MM.1S (cell line): ENCODE results near the gene CCT4.
"Not testable (repeated sequence)": the region's sequence is repeated elsewhere in the genome, so short reads cannot be mapped to it uniquely, and the experiment has no call there.

Experiments
- DNase-seq: peaks from one replicate; pipeline ENCODE4 v3.0.0-alpha.2; 2015
- H2AFZ ChIP-seq: fragments of 300-600 bp; sonication (generic); 2 replicates; pipeline ENCODE4 v1.6.0; 2016; ENCODE audit warnings: antibody characterized with exemption, low read length
- H3F3A ChIP-seq: fragments of 300-600 bp; sonication (generic); 2 replicates; pipeline ENCODE4 v1.6.1; 2016; ENCODE audit warnings: mild to moderate bottlenecking, antibody characterized with exemption, low read length, moderate library complexity, mixed read lengths; ENCODE audit not compliant: insufficient read depth
- H3K27ac ChIP-seq: fragments of 300-600 bp; sonication (generic); 2 replicates; pipeline ENCODE4 v1.5.1; 2016; ENCODE audit warnings: mild to moderate bottlenecking, low read length
- H3K27me3 ChIP-seq: fragments of 300-600 bp; sonication (generic); replicated peaks from 2 replicates; pipeline ENCODE4 v1.6.0; 2016; ENCODE audit warnings: low read length; ENCODE audit not compliant: insufficient read depth
- H3K36me3 ChIP-seq: fragments of 300-600 bp; sonication (generic); replicated peaks from 2 replicates; pipeline ENCODE4 v1.6.1; 2016; ENCODE audit warnings: mild to moderate bottlenecking, low read length, mixed read lengths; ENCODE audit not compliant: insufficient read depth
- H3K4me1 ChIP-seq: fragments of 300-600 bp; sonication (generic); 2 replicates; pipeline ENCODE4 v1.6.1; 2016; ENCODE audit warnings: low read length, mixed read lengths
- H3K4me2 ChIP-seq: fragments of 300-600 bp; sonication (generic); 2 replicates; pipeline ENCODE4 v1.6.0; 2016; ENCODE audit warnings: low read depth, low read length
- H3K4me3 ChIP-seq: fragments of 300-600 bp; sonication (generic); 2 replicates; pipeline ENCODE4 v1.5.1; 2016; ENCODE audit warnings: low read length, mixed read lengths
- H3K79me2 ChIP-seq: fragments of 300-600 bp; sonication (generic); 2 replicates; pipeline ENCODE4 v1.6.1; 2016; ENCODE audit warnings: mixed run types, low read length, mixed read lengths
- H3K9ac ChIP-seq: fragments of 300-600 bp; sonication (generic); 2 replicates; pipeline ENCODE4 v1.6.1; 2016; ENCODE audit warnings: low read length, mixed read lengths
- H3K9me2 ChIP-seq: fragments of 300-600 bp; sonication (generic); replicated peaks from 2 replicates; pipeline ENCODE4 v1.6.1; 2016; ENCODE audit warnings: mild to moderate bottlenecking, low read length, mixed read lengths; ENCODE audit not compliant: insufficient read depth
- H3K9me3 ChIP-seq: fragments of 300-600 bp; sonication (generic); replicated peaks from 2 replicates; pipeline ENCODE4 v1.6.1; 2016; ENCODE audit warnings: mild to moderate bottlenecking, low read length, mixed read lengths; ENCODE audit not compliant: insufficient read depth
- H4K20me1 ChIP-seq: fragments of 300-600 bp; sonication (generic); 2 replicates; pipeline ENCODE4 v1.6.1; 2016; ENCODE audit warnings: mild to moderate bottlenecking, low read length, moderate library complexity, mixed read lengths; ENCODE audit not compliant: insufficient read depth
- CTCF ChIP-seq: fragments of 300-600 bp; sonication (generic); IDR thresholded peaks from 2 replicates; pipeline ENCODE4 v1.5.1; 2016; ENCODE audit warnings: antibody characterized with exemption, low read length, mixed read lengths
- EZH2 ChIP-seq: fragments of 300-600 bp; sonication (generic); optimal IDR thresholded peaks from 2 replicates; pipeline ENCODE3; 2017; ENCODE audit warnings: low read depth, mild to moderate bottlenecking, antibody characterized with exemption, low read length, mixed read lengths
- EZH2phosphoT487 ChIP-seq: fragments of 300-600 bp; sonication (generic); IDR thresholded peaks from 2 replicates; pipeline ENCODE4 v1.6.1; 2018; ENCODE audit warnings: antibody characterized with exemption, low read length

CCT4 gene

DNA sequence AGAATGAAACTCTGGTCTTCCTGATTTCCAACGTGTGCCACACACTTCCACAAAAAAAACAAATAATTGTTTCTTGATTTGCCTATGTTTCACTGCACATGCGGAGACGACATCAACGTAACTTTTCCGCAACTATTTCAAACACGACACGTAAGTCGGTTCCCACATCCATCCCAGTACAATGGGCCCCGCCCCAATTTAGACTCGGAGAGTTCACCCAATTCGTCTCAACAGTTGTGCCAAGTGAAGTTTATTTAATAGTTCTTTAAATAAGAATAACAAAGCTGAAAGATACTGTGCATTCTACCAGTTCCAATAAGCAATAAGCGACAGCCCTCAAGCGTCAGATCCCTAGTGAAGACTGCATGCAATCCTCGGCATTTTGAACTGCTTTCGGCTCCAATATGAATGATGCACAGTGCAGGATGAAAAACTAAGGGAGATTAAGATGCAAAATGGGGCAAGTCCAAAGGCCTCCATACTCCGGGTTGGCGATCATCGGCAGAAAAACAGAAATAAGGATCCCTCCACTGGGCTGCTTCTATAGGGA, 664 bp downstream of the CCT4 start:
- Histone ChIP-seq H3K4me2 (peak overlapping the region; percentile 75), H3F3A (no peaks in the 10 kb centered on the region), H3K36me3 (peaks cover 2% of the 10 kb centered on the region; the same call in 1 of the 2 replicates), H3K4me1 (0 out of 2 replicates have a peak, but pooled peaks cover 5% of the 10 kb centered on the region), H3K9me3 (no peaks in the 10 kb centered on the region), H3K27me3 (no peaks in the 10 kb centered on the region), H2AFZ (peak overlapping the region; percentile 78), H3K4me3 (peak overlapping the region; percentile 77), H3K9me2 (no peaks in the 10 kb centered on the region), H3K27ac (peak overlapping the region; percentile 93), H4K20me1 (peaks cover 25% of the 10 kb centered on the region), H3K9ac (peak overlapping the region; percentile 87), H3K79me2 (peaks cover 54% of the 10 kb centered on the region)
- TF ChIP-seq EZH2phosphoT487 (no peak), CTCF (no peak), EZH2 (no peak)
- DNase-seq = peak; percentile 29

DNA sequence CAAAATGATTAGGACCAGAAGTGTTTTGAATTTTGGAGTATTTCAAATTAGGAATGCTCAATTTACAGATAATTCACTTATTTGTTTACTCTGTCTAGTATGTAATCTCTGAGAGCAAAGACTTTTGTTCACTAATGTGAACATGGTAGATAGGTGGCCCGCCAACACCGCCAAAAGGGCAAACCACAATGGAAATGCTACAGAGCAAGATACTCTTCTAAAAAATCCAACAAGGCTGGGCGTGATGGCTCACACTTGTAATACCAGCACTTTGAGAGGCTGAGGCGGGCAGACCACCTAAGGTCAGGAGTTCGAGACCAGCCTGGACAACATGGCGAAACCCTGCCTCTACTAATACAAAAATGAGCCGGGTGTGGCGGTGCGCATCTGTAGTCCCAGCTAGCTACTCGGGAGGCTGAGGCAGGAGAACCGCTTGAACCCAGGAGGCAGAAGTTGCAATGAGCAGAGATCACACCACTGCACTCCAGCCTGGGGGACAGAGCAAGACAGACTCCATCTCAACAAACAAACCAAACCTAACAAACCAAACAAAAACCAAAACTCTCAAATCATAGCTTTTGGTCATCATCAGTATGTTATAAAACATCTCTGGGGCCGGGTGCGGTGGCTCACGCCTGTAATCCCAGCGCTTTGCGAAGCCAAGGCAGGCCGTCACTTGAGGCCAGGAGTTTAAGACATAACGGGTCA, 2.4 kb downstream of the CCT4 start:
- Histone ChIP-seq H3K4me2 (peak overlapping the region; percentile 75; the same call in 1 of the 2 replicates), H4K20me1 (peaks cover 25% of the 10 kb centered on the region), H3K27ac (no peak overlapping the region), H3F3A (no peaks in the 10 kb centered on the region), H2AFZ (no peak overlapping the region), H3K79me2 (peaks cover 62% of the 10 kb centered on the region), H3K4me3 (no peak overlapping the region), H3K27me3 (no peaks in the 10 kb centered on the region), H3K9me2 (no peaks in the 10 kb centered on the region), H3K4me1 (0 out of 2 replicates have a peak, but pooled peaks cover 5% of the 10 kb centered on the region), H3K9me3 (no peaks in the 10 kb centered on the region), H3K36me3 (peaks cover 4% of the 10 kb centered on the region; the same call in 1 of the 2 replicates), H3K9ac (no peak overlapping the region)
- TF ChIP-seq EZH2 (no peak), CTCF (no peak), EZH2phosphoT487 (no peak)
- DNase-seq = no peak

DNA sequence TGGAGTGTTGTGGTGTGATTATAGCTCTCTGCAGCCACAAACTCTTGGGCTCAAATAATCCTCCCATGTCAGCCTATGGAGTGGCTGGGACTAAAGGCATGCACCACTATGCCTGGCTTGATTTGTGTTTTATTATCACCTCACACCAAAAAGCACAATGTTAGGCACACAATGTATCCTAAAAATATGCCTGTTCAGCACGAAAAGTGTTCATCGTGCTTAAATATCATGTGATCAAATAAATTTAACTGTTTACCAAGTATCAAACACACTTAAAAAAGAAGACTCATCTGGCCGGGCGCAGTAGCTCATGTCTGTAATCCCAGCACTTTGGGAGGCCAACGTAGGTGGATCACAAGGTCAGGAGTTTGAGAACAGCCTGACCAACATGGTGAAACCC, 5.6 kb downstream of the CCT4 start:
- no peak for TF ChIP-seq EZH2phosphoT487
- no peak for TF ChIP-seq EZH2
- TF ChIP-seq CTCF = no peak
- Histone ChIP-seq H3K36me3 (peaks cover 16% of the 10 kb centered on the region; the same call in 1 of the 2 replicates), H2AFZ (no peak overlapping the region), H3K4me2 (no peak overlapping the region), H3K79me2 (peaks cover 78% of the 10 kb centered on the region), H3K9me2 (no peaks in the 10 kb centered on the region), H3K4me1 (0 out of 2 replicates have a peak, but pooled peaks cover 5% of the 10 kb centered on the region), H3K9me3 (no peaks in the 10 kb centered on the region), H4K20me1 (peaks cover 27% of the 10 kb centered on the region), H3K27me3 (no peaks in the 10 kb centered on the region), H3K27ac (no peak overlapping the region), H3K4me3 (no peak overlapping the region), H3K9ac (no peak overlapping the region), H3F3A (no peaks in the 10 kb centered on the region; the same call in 1 of the 2 replicates)
- DNase-seq = no peak

DNA sequence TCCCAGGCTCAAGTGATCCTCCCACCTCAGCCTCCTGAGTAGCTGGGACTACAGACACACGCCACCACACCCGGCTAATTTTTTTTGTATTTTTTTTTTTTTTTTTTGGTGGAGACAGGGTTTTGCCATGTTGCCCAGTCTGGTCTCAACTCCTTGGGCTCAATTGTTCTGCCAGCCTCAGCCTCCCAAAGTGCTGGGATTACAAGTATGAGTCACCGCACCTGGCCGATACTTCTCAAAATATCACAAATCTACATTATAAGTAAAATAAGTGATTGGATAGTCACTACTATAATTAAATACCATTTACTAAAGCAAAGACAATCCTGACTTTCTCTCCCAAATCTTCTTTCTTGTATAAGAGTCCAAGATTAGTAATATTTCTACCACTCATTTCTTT, 9.1 kb downstream of the CCT4 start:
- H3K27me3 ChIP-seq, H3K4me1 ChIP-seq, H3K9me2 ChIP-seq, H2AFZ ChIP-seq, H3K9me3 ChIP-seq, DNase-seq, H3K9ac ChIP-seq, H3K27ac ChIP-seq, H3F3A ChIP-seq, H3K4me3 ChIP-seq, H4K20me1 ChIP-seq, H3K4me2 ChIP-seq: not testable (repeated sequence)
- H3K79me2 ChIP-seq = peaks cover 59% of the 10 kb centered on the region
- peaks cover 18% of the 10 kb centered on the region; the same call in 1 of the 2 replicates for H3K36me3 ChIP-seq
